RWPE1 (cell line): ENCODE measurements around the gene FSTL1.
"Not testable (repeated sequence)": the region's sequence is repeated elsewhere in the genome, so short reads cannot be mapped to it uniquely, and the experiment has no call there.

Experiments used
- CTCF ChIA-PET: fragments of 350-600 bp; sonication (Branson Sonifier 250); formaldehyde crosslinking; extraction: SDS; loops from one replicate; lab custom pipeline; 2021; lab: Yijun Ruan, JAX
- POLR2A ChIA-PET: fragments of 400-600 bp; formaldehyde crosslinking; extraction: SDS; loops from one replicate; lab custom pipeline; 2020; ENCODE audit warnings: antibody characterized with exemption; ENCODE audit not compliant: low non-redundant PET; lab: Yijun Ruan, JAX
- DNase-seq: peaks from one replicate; pipeline ENCODE4 v3.0.0; 2012; ENCODE audit warnings: low spot score
- H3K27ac ChIP-seq: fragments of 450-650 bp; 2 replicates; pipeline ENCODE4 v1.5.1; 2017
- CTCF ChIP-seq: fragments of 450-650 bp; conservative IDR thresholded peaks from 2 replicates; pipeline ENCODE4 v1.5.1; 2017; ENCODE audit warnings: low read depth, mild to moderate bottlenecking

The FSTL1 gene

GRCh38 chr3:120394347-120394746, 56.4 kb downstream of the FSTL1 start:
- no peak for DNase-seq
- ChIA-PET CTCF (no interaction called here), POLR2A (no interaction called here)
- TF ChIP-seq CTCF = no peak
- no peak overlapping the region for H3K27ac ChIP-seq

GRCh38 chr3:120393761-120394160, 57.0 kb downstream of the FSTL1 start:
- POLR2A ChIA-PET = no interaction called here

GRCh38 chr3:120393243-120393642, 57.5 kb downstream of the FSTL1 start:
- no peak for TF ChIP-seq CTCF
- no peak for DNase-seq
- ChIA-PET CTCF (no interaction called here), POLR2A (no interaction called here)
- no peak overlapping the region for H3K27ac ChIP-seq

More at GRCh38 chr3:120393761-120394160, 57.0 kb downstream of the FSTL1 start:
- DNase-seq = no peak
- H3K27ac ChIP-seq = no peak overlapping the region
- CTCF ChIA-PET = no interaction called here
- no peak for TF ChIP-seq CTCF

- no peak for TF ChIP-seq CTCF
- H3K27ac ChIP-seq = no peak overlapping the region
- DNase-seq = no peak
- ChIA-PET POLR2A (no interaction called here), CTCF (no interaction called here)
Observed at GRCh38 chr3:120382941-120383447, 67.8 kb downstream of the FSTL1 start.

GRCh38 chr3:120381503-120381902, 69.3 kb downstream of the FSTL1 start:
- H3K27ac ChIP-seq = no peak overlapping the region
- TF ChIP-seq CTCF = no peak
- POLR2A ChIA-PET = no interaction called here
- no peak for DNase-seq
- CTCF ChIA-PET = no interaction called here

- DNase-seq, CTCF ChIA-PET, POLR2A ChIA-PET, H3K27ac ChIP-seq: not testable (repeated sequence)
Observed at GRCh38 chr3:120377948-120378347, 72.8 kb downstream of the FSTL1 start.

GRCh38 chr3:120370463-120370862, 80.3 kb downstream of the FSTL1 start:
- POLR2A ChIA-PET = no interaction called here

More at GRCh38 chr3:120370463-120370862, 80.3 kb downstream of the FSTL1 start:
- no peak overlapping the region for H3K27ac ChIP-seq
- no peak for DNase-seq
- TF ChIP-seq CTCF = no peak
- CTCF ChIA-PET = interaction anchor here (0.7 kb wide), 1 partner anchor 126 kb away, joined by 3 read pairs; no protein-coding TSS in a partner anchor
